GM23338 (cell line): Measurements from ENCODE around the gene PPP1R3G. TPM values are rescaled to one million over a fixed set of nuclear protein-coding genes. Genes with fewer than 3 reads are reported as not detected.

Source experiments
- ATAC-seq: fragments of 200-7000 bp; cut with Tn5 transposase; 3 replicates; pipeline ENCODE4 v1.9.1; 2020
- DNase-seq: peaks from one replicate; pipeline ENCODE4 v3.0.0-alpha.2; 2015; ENCODE audit warnings: low spot score
- H2AFZ ChIP-seq: fragments of 200-600 bp; sonication (generic); 2 replicates; pipeline ENCODE4 v1.8.0; 2016; ENCODE audit warnings: antibody characterized with exemption, mild to moderate bottlenecking, moderate library complexity
- H3F3A ChIP-seq: fragments of 200-600 bp; sonication (generic); replicated peaks from 2 replicates; pipeline ENCODE4 v1.8.0; 2017; ENCODE audit warnings: antibody characterized with exemption, mixed run types, low read depth
- H3K27ac ChIP-seq: fragments of 200-600 bp; sonication (generic); 2 replicates; pipeline ENCODE4 v1.6.1; 2016; ENCODE audit warnings: low read depth
- H3K27me3 ChIP-seq: fragments of 200-600 bp; sonication (generic); 2 replicates; pipeline ENCODE4 v1.8.0; 2016; ENCODE audit warnings: mild to moderate bottlenecking, mixed run types, moderate library complexity; ENCODE audit not compliant: insufficient read depth
- H3K36me3 ChIP-seq: fragments of 200-600 bp; sonication (generic); 2 replicates; pipeline ENCODE4 v1.8.0; 2016; ENCODE audit warnings: mild to moderate bottlenecking; ENCODE audit not compliant: insufficient read depth
- H3K4me1 ChIP-seq: fragments of 200-600 bp; sonication (generic); 2 replicates; pipeline ENCODE4 v1.8.0; 2016; ENCODE audit warnings: mild to moderate bottlenecking, moderate library complexity; ENCODE audit not compliant: insufficient read depth
- H3K4me2 ChIP-seq: fragments of 200-600 bp; sonication (generic); 2 replicates; pipeline ENCODE4 v1.7.1; 2017; ENCODE audit warnings: mixed run types
- H3K4me3 ChIP-seq: fragments of 200-600 bp; sonication (generic); 2 replicates; pipeline ENCODE4 v1.6.1; 2016; ENCODE audit warnings: mixed run types
- H3K79me2 ChIP-seq: fragments of 200-600 bp; sonication (generic); replicated peaks from 2 replicates; pipeline ENCODE4 v1.8.0; 2017; ENCODE audit warnings: mild to moderate bottlenecking; ENCODE audit not compliant: insufficient read depth
- H3K9me2 ChIP-seq: fragments of 200-600 bp; sonication (generic); 2 replicates; pipeline ENCODE4 v1.8.0; 2017; ENCODE audit not compliant: insufficient read depth
- H4K20me1 ChIP-seq: fragments of 200-600 bp; sonication (generic); replicated peaks from 2 replicates; pipeline ENCODE4 v1.8.0; 2017; ENCODE audit warnings: mild to moderate bottlenecking; ENCODE audit not compliant: insufficient read depth
- H3K27ac Mint-ChIP-seq: 2 replicates; pipeline ENCODE4 v1.8.0; 2020; ENCODE audit warnings: inconsistent platforms, mild to moderate bottlenecking, moderate library complexity, mixed read lengths
- H3K27me3 Mint-ChIP-seq: 3 replicates; pipeline ENCODE4 v1.8.0; 2022; ENCODE audit warnings: low read depth, mild to moderate bottlenecking, moderate library complexity, mixed read lengths, inconsistent platforms; ENCODE audit not compliant: insufficient read depth, poor library complexity
- H3K36me3 Mint-ChIP-seq: 3 replicates; pipeline ENCODE4 v1.8.0; 2021; ENCODE audit warnings: low read depth, mild to moderate bottlenecking, inconsistent platforms, moderate library complexity, mixed read lengths
- H3K4me1 Mint-ChIP-seq: 3 replicates; pipeline ENCODE4 v1.8.0; 2020; ENCODE audit warnings: mild to moderate bottlenecking, inconsistent platforms, mixed read lengths
- H3K4me3 Mint-ChIP-seq: 3 replicates; pipeline ENCODE4 v1.8.0; 2021; ENCODE audit warnings: moderate library complexity, mild to moderate bottlenecking, inconsistent platforms, mixed read lengths
- H3K9me3 Mint-ChIP-seq: 3 replicates; pipeline ENCODE4 v1.8.0; 2020; ENCODE audit warnings: moderate library complexity, mild to moderate bottlenecking, inconsistent platforms, mixed read lengths
- CREB1 ChIP-seq: fragments of 250-450 bp; sonication (Bioruptor Pico); IDR thresholded peaks from 2 replicates; pipeline ENCODE4 v1.5.0; 2020; ENCODE audit warnings: low read depth, mild to moderate bottlenecking, moderate library complexity
- ETS1 ChIP-seq: IDR thresholded peaks from 2 replicates; pipeline ENCODE4 v1.6.1; 2016; ENCODE audit warnings: antibody characterized with exemption
- EZH2 ChIP-seq: fragments of 200-600 bp; sonication (generic); IDR thresholded peaks from one replicate; pipeline ENCODE4 v1.8.0; 2017; ENCODE audit warnings: antibody characterized with exemption, mild to moderate bottlenecking, low read depth; ENCODE audit not compliant: unreplicated experiment
- EZH2phosphoT487 ChIP-seq: fragments of 200-600 bp; sonication (generic); IDR thresholded peaks from one replicate; pipeline ENCODE4 v1.8.1; 2018; ENCODE audit warnings: antibody characterized with exemption; ENCODE audit not compliant: unreplicated experiment
- JUNB ChIP-seq: IDR thresholded peaks from one replicate; pipeline ENCODE4 v1.6.1; 2016; ENCODE audit warnings: antibody characterized with exemption; ENCODE audit not compliant: unreplicated experiment
- NANOG ChIP-seq: IDR thresholded peaks from 2 replicates; pipeline ENCODE4 v1.6.1; 2016; ENCODE audit warnings: antibody characterized with exemption, borderline replicate concordance
- REST ChIP-seq: IDR thresholded peaks from one replicate; pipeline ENCODE4 v1.6.1; 2018; ENCODE audit warnings: antibody characterized with exemption; ENCODE audit not compliant: unreplicated experiment
- STAT1 ChIP-seq: IDR thresholded peaks from one replicate; pipeline ENCODE4 v1.6.1; 2016; ENCODE audit warnings: antibody characterized with exemption; ENCODE audit not compliant: unreplicated experiment
- ZNF331 ChIP-seq: fragments of 250-450 bp; sonication (Bioruptor Pico); IDR thresholded peaks from 2 replicates; pipeline ENCODE4 v1.5.0; 2020; ENCODE audit warnings: low read depth, mild to moderate bottlenecking, moderate library complexity
- polyA plus RNA-seq: library from polyadenylated mRNA; unstranded; fragments of >200 nt; fragmentation: Nextera tagmentation; extraction: Ambion mirVana; gene quantifications from 2 replicates; pipeline ENCODE4 v1.2.1, GENCODE V29; 2016
- total RNA-seq: library from RNA; depleted of rRNA; stranded (reverse); fragments of >200 nt; shearing (Covaris generic); gene quantifications from 2 replicates; pipeline ENCODE4 v1.2.3, GENCODE V29; 2014
- TF ChIP-seq, protein P1 (sequence below), 2 experiments: fragments of 200-600 bp in 1 of 2; sonication (generic) in 1 of 2; conservative IDR thresholded peaks; 2 replicates each; pipeline versions ENCODE4 v1.5.1 to v1.6.1; 2016 to 2017; ENCODE audit warnings: antibody characterized with exemption in 2 of 2, low read depth in 2 of 2, mild to moderate bottlenecking in 2 of 2, moderate library complexity in 1 of 2

Gene PPP1R3G
- total and polyA plus RNA-seq, 2 experiments from 2014 or later, result 0.13 to 0.24 TPM

DNA sequence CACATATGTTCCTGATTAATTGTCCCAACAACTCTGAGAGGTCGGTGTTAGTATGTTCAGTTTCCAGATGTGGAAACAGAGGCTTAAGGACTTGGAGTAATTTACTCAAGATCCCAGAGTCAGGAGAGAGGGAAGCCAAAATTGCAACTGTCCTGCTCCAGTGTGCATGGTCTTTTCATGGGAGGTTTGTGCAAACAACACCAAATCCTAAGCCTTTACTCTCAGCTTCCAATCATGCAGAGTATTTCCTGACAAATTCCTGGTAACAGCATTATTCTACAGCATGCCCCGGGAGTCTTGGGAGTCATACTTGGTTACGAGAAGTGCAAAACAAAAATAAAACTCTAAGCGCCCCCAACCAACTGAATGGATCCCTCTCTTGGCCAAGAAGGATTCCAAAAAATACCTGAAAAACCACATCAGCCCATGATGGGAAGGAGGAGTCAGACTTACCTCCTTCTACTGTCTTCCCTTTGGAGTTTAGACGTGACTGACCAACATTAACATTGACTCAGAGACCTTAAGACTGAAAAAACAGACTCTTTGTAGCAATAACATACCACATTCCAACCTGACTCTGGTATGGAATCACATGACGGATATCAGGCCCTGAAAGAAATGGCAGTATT lies 30.8 kb upstream of the PPP1R3G start (continued):
- no peak for TF ChIP-seq NANOG
- TF ChIP-seq REST, result no peak
- no peak for TF ChIP-seq EZH2
- TF ChIP-seq, protein P1, sequence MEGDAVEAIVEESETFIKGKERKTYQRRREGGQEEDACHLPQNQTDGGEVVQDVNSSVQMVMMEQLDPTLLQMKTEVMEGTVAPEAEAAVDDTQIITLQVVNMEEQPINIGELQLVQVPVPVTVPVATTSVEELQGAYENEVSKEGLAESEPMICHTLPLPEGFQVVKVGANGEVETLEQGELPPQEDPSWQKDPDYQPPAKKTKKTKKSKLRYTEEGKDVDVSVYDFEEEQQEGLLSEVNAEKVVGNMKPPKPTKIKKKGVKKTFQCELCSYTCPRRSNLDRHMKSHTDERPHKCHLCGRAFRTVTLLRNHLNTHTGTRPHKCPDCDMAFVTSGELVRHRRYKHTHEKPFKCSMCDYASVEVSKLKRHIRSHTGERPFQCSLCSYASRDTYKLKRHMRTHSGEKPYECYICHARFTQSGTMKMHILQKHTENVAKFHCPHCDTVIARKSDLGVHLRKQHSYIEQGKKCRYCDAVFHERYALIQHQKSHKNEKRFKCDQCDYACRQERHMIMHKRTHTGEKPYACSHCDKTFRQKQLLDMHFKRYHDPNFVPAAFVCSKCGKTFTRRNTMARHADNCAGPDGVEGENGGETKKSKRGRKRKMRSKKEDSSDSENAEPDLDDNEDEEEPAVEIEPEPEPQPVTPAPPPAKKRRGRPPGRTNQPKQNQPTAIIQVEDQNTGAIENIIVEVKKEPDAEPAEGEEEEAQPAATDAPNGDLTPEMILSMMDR (conservative IDR thresholded peaks at IDR 0.05; ENCODE audit: low read depth in 2 of 2), result no peak
- no peak for TF ChIP-seq JUNB
- no peak for TF ChIP-seq ETS1
- TF ChIP-seq ZNF331, result no peak
- TF ChIP-seq STAT1, result no peak
- no peak for TF ChIP-seq CREB1
- no peak for TF ChIP-seq EZH2phosphoT487

- H3K27ac ChIP-seq, result no peak overlapping the region
Observed at GRCh38 chr6:5055118-5055517, 30.0 kb upstream of the PPP1R3G start.

More at GRCh38 chr6:5055118-5055517, 30.0 kb upstream of the PPP1R3G start:
- no peak overlapping the region for H3K4me3 Mint-ChIP-seq
- Histone ChIP-seq H3K36me3 (no peaks in the 10 kb centered on the region), H3K27me3 (no peaks in the 10 kb centered on the region), H3K79me2 (no peaks in the 10 kb centered on the region), H3K4me1 (peaks cover 6% of the 10 kb centered on the region; the same call in 1 of the 2 replicates), H3K4me3 (no peak overlapping the region), H4K20me1 (no peaks in the 10 kb centered on the region), H3K9me2 (peaks cover 5% of the 10 kb centered on the region; the same call in 1 of the 2 replicates), H3F3A (no peaks in the 10 kb centered on the region), H3K4me2 (no peak overlapping the region), H2AFZ (no peak overlapping the region)
- TF ChIP-seq NANOG (no peak), CREB1 (no peak), REST (peak; percentile 47)
- TF ChIP-seq, protein P1 (conservative IDR thresholded peaks at IDR 0.05; ENCODE audit: low read depth in 2 of 2), result no peak
- H3K27ac Mint-ChIP-seq, result no peak overlapping the region
- DNase-seq (no peak), ATAC-seq (no peak)
- H3K36me3 Mint-ChIP-seq, result peaks cover 10% of the 10 kb centered on the region; the same call in 2 of the 3 replicates
- H3K9me3 Mint-ChIP-seq, result peaks cover 17% of the 10 kb centered on the region
- peaks cover 9% of the 10 kb centered on the region for H3K27me3 Mint-ChIP-seq
- peaks cover 7% of the 10 kb centered on the region for H3K4me1 Mint-ChIP-seq
